DND-41 (cell line): ENCODE measurements around the gene MRPL53.

ENCODE experiments used
- CTCF ChIP-seq: IDR thresholded peaks from 2 replicates; pipeline ENCODE4 v1.5.1; 2012; ENCODE audit warnings: borderline replicate concordance, low read length, moderate library complexity, mild to moderate bottlenecking; ENCODE audit not compliant: poor library complexity, severe bottlenecking; ENCODE audit errors: extremely low read depth
- EZH2 ChIP-seq: IDR thresholded peaks from 3 replicates; pipeline ENCODE4 v1.6.1; 2012; ENCODE audit warnings: borderline replicate concordance, low read depth, mild to moderate bottlenecking, moderate library complexity, low read length, inconsistent platforms; ENCODE audit not compliant: severe bottlenecking

- TF ChIP-seq EZH2, result no peak
- TF ChIP-seq CTCF, result no peak
Observed at GRCh38 chr2:74514368-74515270, 42.1 kb upstream of the MRPL53 start, which contains the start of gene TLX2.
